ENCODE measurements around the gene PACS1. TPM values are rescaled to one million over a fixed set of nuclear protein-coding genes. Genes with fewer than 3 reads are reported as not detected.

The PACS1 gene
- total and polyA plus RNA-seq, 2 donors (not counting 1 experiment from before 2014, with no cell fraction given), result 131 to 303 TPM

DNA sequence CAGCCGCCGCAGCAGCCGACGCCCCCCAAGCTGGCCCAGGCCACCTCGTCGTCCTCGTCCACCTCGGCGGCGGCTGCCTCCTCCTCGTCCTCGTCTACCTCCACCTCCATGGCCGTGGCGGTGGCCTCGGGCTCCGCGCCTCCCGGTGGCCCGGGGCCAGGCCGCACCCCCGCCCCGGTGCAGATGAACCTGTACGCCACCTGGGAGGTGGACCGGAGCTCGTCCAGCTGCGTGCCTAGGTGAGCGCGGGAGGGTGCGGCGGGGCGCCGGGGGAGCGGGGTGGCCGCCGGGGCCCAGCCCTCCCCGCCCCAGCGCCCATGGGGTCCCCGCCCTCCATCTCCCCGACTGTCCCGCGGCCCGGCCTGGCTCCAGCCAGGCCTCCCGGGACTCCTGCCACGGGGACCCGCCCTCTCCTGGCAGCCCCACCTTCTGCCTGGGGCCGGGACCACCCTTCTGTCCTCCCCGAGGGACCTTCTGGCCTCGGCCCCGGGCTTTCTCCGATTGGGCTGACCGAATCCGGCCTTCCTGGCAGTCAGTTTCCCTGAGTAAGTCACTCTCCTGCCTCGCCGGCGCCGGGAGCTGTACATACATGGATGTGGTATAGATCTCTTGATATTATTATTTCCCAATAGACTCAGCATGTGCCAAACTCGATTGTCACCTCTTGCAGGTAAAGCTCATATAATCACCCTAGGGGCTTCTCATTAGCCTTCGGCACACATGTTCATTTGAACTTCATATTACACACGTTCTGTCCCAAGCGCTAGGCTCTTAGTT is 720 bp downstream of the PACS1 start:
- Histone ChIP-seq H3K79me2 (ENCODE audit: control insufficient read depth, insufficient read depth, low read length) (peaks cover 55% of the 10 kb centered on the region), H3K27ac (ENCODE audit: low read length in 2 of 2) (peak overlapping the region; percentile 21 to 57), H3K4me3 (ENCODE audit: control extremely low read depth in 1 of 5, extremely low read depth in 1 of 5, insufficient read depth in 1 of 5, low read depth in 2 of 5, low read length in 4 of 5) (peak overlapping the region; percentile 66 to 92 (median 76)), H3K36me3 (replicated peaks in 1 of 2; ENCODE audit: control extremely low read depth in 1 of 2, control insufficient read depth in 1 of 2, extremely low read depth in 1 of 2, insufficient read depth in 2 of 2, low read length in 1 of 2) (peaks cover 0 to 49% of the 10 kb centered on the region in 2 experiments), H4K20me1 (ENCODE audit: control insufficient read depth, insufficient read depth, low read length, poor library complexity, severe bottlenecking) (peaks cover 42% of the 10 kb centered on the region), H3K9me3 (ENCODE audit: control extremely low read depth in 1 of 3, control insufficient read depth in 2 of 3, insufficient read depth in 1 of 3, low read length in 2 of 3) (no peaks in the 10 kb centered on the region), H2AFZ (ENCODE audit: insufficient read depth, low read depth, low read length, poor library complexity, severe bottlenecking) (peak overlapping the region; percentile 69), H3K4me1 (ENCODE audit: control insufficient read depth in 2 of 2, insufficient read depth in 2 of 2, low read length in 2 of 2) (peaks cover 50 to 51% of the 10 kb centered on the region in 2 donors), H3K4me2 (replicated peaks; ENCODE audit: low read depth, low read length, poor library complexity, severe bottlenecking) (peak overlapping the region; percentile 91), H3K9ac (ENCODE audit: low read length) (peak overlapping the region; percentile 85), H3K27me3 (replicated peaks in 1 of 4; ENCODE audit: control extremely low read depth in 1 of 4, control insufficient read depth in 3 of 4, insufficient read depth in 4 of 4, low read length in 3 of 4) (no peaks in the 10 kb centered on the region)
- Mint-ChIP-seq H3K4me1 (peaks cover 63% of the 10 kb centered on the region), H3K27me3 (no peaks in the 10 kb centered on the region), H3K4me3 (peak overlapping the region; percentile 90), H3K27ac (peak overlapping the region; percentile 91), H3K9me3 (ENCODE audit: insufficient read depth) (no peaks in the 10 kb centered on the region)
- POLR2A ChIA-PET, result interaction anchor here (0.5 to 3.3 kb wide), 10 partner anchors 10 to 65 kb away, joined by 3 to 23 read pairs (median 4); no protein-coding TSS in a partner anchor
- TF ChIP-seq, protein P1, sequence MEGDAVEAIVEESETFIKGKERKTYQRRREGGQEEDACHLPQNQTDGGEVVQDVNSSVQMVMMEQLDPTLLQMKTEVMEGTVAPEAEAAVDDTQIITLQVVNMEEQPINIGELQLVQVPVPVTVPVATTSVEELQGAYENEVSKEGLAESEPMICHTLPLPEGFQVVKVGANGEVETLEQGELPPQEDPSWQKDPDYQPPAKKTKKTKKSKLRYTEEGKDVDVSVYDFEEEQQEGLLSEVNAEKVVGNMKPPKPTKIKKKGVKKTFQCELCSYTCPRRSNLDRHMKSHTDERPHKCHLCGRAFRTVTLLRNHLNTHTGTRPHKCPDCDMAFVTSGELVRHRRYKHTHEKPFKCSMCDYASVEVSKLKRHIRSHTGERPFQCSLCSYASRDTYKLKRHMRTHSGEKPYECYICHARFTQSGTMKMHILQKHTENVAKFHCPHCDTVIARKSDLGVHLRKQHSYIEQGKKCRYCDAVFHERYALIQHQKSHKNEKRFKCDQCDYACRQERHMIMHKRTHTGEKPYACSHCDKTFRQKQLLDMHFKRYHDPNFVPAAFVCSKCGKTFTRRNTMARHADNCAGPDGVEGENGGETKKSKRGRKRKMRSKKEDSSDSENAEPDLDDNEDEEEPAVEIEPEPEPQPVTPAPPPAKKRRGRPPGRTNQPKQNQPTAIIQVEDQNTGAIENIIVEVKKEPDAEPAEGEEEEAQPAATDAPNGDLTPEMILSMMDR (IDR thresholded peaks at IDR 0.05), result no peak
- TF ChIP-seq EZH2 (IDR thresholded peaks at IDR 0.05; ENCODE audit: borderline replicate concordance, insufficient read depth, low read depth, low read length, poor library complexity, severe bottlenecking), result no peak
- intact Hi-C loops (cut with micrococcal nuclease), result loop anchor here (1.0 kb wide), 2 partner anchors 11 to 18 kb away; partner anchors contain the start of gene SF3B2
- DNase-seq (peak; percentile 46), ATAC-seq (ENCODE audit: low read depth) (peak; percentile 3)
- WGBS (ENCODE audit: insufficient coverage), result under 1% methylated on average over 56 of the region's 60 CpGs
- CTCF ChIA-PET, result interaction anchor here (1.0 to 7.4 kb wide), 10 partner anchors 9 to 151 kb away, joined by 3 to 98 read pairs (median 9); partner anchors contain the start of gene SF3B2
